ENCODE measurements around the gene CCR7. TPM values are rescaled to one million over a fixed set of nuclear protein-coding genes. Genes with fewer than 3 reads are reported as not detected.

The CCR7 gene
- total RNA-seq, 1 experiment from 2014 or later, result not detected

DNA sequence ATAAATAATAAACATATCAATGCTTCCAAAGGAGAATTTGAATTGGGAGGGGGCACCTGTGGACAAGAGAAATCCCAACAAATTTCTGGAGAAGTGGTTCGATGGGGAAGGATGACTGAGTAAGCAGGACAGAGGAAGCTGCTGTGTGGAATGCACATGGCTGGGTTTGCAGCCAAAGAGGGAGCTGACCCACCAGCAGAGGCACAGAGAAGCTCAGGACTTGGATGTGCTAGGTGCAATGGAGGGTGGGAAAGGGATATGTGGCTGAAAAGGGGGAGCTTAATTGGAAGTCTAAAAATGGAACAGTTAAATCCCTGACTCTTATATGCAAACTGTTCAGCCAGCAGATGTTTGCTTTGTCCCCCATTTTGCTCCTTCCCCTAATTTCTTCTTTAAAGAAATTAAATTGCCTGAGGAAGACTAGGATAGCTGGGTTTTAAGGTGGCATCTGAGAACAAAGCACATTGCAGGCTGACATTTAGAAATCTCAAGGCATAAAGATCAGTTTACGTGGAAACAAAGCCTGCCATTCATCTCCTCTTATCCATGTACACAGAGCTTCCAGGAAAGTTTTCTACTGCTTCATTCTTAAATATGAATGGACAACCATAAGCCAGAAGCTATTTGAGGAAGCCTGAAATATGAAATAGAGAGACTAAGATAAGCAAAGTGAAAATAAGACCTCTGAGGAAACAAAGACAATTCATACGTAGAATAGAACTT lies 40.9 kb downstream of the CCR7 start:
- intact Hi-C loops (cut with micrococcal nuclease; ENCODE audit: unreplicated experiment), result no loop called here
- H3K36me3 Mint-ChIP-seq (ENCODE audit: insufficient read depth, unreplicated experiment), result peaks cover 6% of the 10 kb centered on the region
- no peak overlapping the region for H3K27ac Mint-ChIP-seq (ENCODE audit: unreplicated experiment)
- peaks cover 30% of the 10 kb centered on the region for H3K9me3 Mint-ChIP-seq (ENCODE audit: unreplicated experiment)
- ChIA-PET CTCF (interaction anchor here (0.6 to 1.1 kb wide), 3 partner anchors 9 to 83 kb away, joined by 3 to 9 read pairs (median 8); no protein-coding TSS in a partner anchor), POLR2A (no interaction called here)
- Histone ChIP-seq H3K9me3 (peaks cover 11% of the 10 kb centered on the region), H3K4me1 (peaks cover 3% of the 10 kb centered on the region; the same call in 1 of the 2 replicates), H3K27me3 (replicated peaks; ENCODE audit: control insufficient read depth, insufficient read depth, low read length) (no peaks in the 10 kb centered on the region; the same call in 1 of the 2 replicates), H3K4me3 (ENCODE audit: low read depth, low read length) (no peak overlapping the region), H3K36me3 (ENCODE audit: control insufficient read depth, insufficient read depth, low read length) (no peaks in the 10 kb centered on the region)
- TF ChIP-seq, protein P1, sequence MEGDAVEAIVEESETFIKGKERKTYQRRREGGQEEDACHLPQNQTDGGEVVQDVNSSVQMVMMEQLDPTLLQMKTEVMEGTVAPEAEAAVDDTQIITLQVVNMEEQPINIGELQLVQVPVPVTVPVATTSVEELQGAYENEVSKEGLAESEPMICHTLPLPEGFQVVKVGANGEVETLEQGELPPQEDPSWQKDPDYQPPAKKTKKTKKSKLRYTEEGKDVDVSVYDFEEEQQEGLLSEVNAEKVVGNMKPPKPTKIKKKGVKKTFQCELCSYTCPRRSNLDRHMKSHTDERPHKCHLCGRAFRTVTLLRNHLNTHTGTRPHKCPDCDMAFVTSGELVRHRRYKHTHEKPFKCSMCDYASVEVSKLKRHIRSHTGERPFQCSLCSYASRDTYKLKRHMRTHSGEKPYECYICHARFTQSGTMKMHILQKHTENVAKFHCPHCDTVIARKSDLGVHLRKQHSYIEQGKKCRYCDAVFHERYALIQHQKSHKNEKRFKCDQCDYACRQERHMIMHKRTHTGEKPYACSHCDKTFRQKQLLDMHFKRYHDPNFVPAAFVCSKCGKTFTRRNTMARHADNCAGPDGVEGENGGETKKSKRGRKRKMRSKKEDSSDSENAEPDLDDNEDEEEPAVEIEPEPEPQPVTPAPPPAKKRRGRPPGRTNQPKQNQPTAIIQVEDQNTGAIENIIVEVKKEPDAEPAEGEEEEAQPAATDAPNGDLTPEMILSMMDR (IDR thresholded peaks at IDR 0.05; ENCODE audit: insufficient read depth in 1 of 2, low read depth in 1 of 2, low read length in 1 of 2, severe bottlenecking in 1 of 2, unreplicated experiment in 1 of 2), result no peak
- H3K4me1 Mint-ChIP-seq (ENCODE audit: low read depth, unreplicated experiment), result no peaks in the 10 kb centered on the region
- no TSS peak for BruUV-seq (replicated peaks)
- no peak overlapping the region for H3K4me3 Mint-ChIP-seq (ENCODE audit: unreplicated experiment)
- no peak for DNase-seq
- no peaks in the 10 kb centered on the region for H3K27me3 Mint-ChIP-seq (ENCODE audit: insufficient read depth, unreplicated experiment)

DNA sequence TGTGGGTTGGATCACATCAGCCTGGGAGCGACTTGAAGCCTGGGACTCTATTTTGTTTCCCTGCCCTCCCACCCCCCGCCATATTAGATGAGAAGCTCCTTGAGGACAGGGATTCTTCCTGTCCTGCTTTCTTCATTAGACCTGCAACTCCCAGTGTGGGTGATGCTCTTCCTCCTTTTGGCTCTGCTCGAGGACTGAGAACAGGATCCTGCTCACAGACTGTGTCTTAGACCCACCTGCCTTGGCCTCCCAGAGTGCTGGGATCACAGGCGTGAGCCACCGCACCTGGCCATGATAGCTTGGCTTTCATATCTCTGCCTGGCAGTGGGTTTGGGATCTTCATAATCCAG lies 42.3 kb downstream of the CCR7 start:
- Mint-ChIP-seq H3K36me3 (ENCODE audit: insufficient read depth, unreplicated experiment) (peaks cover 6% of the 10 kb centered on the region), H3K4me1 (ENCODE audit: low read depth, unreplicated experiment) (peaks cover 7% of the 10 kb centered on the region), H3K9me3 (ENCODE audit: unreplicated experiment) (peaks cover 30% of the 10 kb centered on the region), H3K4me3 (ENCODE audit: unreplicated experiment) (no peak overlapping the region), H3K27me3 (ENCODE audit: insufficient read depth, unreplicated experiment) (no peaks in the 10 kb centered on the region), H3K27ac (ENCODE audit: unreplicated experiment) (no peak overlapping the region)
- POLR2A ChIA-PET, result interaction anchor here (0.6 kb wide), 1 partner anchor 124 kb away, joined by 3 read pairs; no protein-coding TSS in a partner anchor
- DNase-seq, result no peak
- Histone ChIP-seq H3K27me3 (replicated peaks; ENCODE audit: control insufficient read depth, insufficient read depth, low read length) (no peaks in the 10 kb centered on the region; the same call in 1 of the 2 replicates), H3K4me1 (peaks cover 18% of the 10 kb centered on the region), H3K4me3 (ENCODE audit: low read depth, low read length) (no peak overlapping the region), H3K9me3 (peaks cover 11% of the 10 kb centered on the region), H3K36me3 (ENCODE audit: control insufficient read depth, insufficient read depth, low read length) (no peaks in the 10 kb centered on the region)
- TF ChIP-seq, protein P1 (IDR thresholded peaks at IDR 0.05; ENCODE audit: insufficient read depth in 1 of 2, low read depth in 1 of 2, low read length in 1 of 2, severe bottlenecking in 1 of 2, unreplicated experiment in 1 of 2), result no peak
- intact Hi-C loops (cut with micrococcal nuclease; ENCODE audit: unreplicated experiment), result no loop called here
- CTCF ChIA-PET, result interaction anchor here (0.6 to 1.2 kb wide), 2 partner anchors 38 to 46 kb away, joined by 3 read pairs; no protein-coding TSS in a partner anchor
- no TSS peak for BruUV-seq (replicated peaks)

DNA sequence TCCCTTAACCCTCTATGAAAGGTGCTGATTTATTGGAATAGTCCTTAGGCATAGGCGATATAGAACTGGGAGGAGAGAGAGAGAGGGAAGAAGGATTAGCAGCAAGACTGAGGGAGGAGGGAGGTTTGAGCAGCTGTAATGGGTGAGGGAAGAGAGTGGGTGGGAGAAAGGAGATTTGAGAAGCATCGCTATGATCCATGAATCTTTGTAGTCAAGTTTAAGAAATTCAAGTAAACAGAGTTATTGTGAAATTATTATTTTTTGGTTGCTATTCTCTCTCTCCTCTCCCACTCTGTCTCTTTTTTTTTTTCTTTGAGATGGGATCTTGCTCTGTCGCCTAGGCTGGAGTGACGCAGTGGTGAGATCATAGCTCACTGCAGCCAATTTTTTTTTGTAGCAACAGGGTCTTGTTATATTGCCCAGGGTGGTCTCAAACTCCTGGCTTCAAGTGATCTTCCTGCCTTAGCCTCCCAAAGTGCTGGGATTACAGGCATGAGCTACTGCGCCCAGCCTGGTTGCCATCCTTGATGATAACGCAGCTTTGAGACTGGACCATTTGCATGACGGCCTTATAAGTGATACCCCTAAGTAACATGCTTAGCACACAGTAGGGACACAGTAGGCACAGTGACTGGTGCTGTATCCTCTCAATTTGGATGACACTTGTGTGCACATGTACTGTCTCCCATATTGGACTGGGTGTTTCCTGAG lies 42.9 kb downstream of the CCR7 start:
- TF ChIP-seq, protein P1 (IDR thresholded peaks at IDR 0.05; ENCODE audit: insufficient read depth in 1 of 2, low read depth in 1 of 2, low read length in 1 of 2, severe bottlenecking in 1 of 2, unreplicated experiment in 1 of 2), result no peak
- Histone ChIP-seq H3K27me3 (replicated peaks; ENCODE audit: control insufficient read depth, insufficient read depth, low read length) (no peaks in the 10 kb centered on the region; the same call in 1 of the 2 replicates), H3K9me3 (peaks cover 11% of the 10 kb centered on the region), H3K36me3 (ENCODE audit: control insufficient read depth, insufficient read depth, low read length) (no peaks in the 10 kb centered on the region), H3K4me3 (ENCODE audit: low read depth, low read length) (no peak overlapping the region), H3K4me1 (peaks cover 22% of the 10 kb centered on the region)
- no TSS peak for BruUV-seq (replicated peaks)
- Mint-ChIP-seq H3K27me3 (ENCODE audit: insufficient read depth, unreplicated experiment) (no peaks in the 10 kb centered on the region), H3K36me3 (ENCODE audit: insufficient read depth, unreplicated experiment) (peaks cover 6% of the 10 kb centered on the region), H3K9me3 (ENCODE audit: unreplicated experiment) (peaks cover 30% of the 10 kb centered on the region), H3K4me3 (ENCODE audit: unreplicated experiment) (no peak overlapping the region), H3K27ac (ENCODE audit: unreplicated experiment) (no peak overlapping the region), H3K4me1 (ENCODE audit: low read depth, unreplicated experiment) (peaks cover 9% of the 10 kb centered on the region)
- no peak for DNase-seq
- CTCF ChIA-PET, result interaction anchor here (0.6 to 1.2 kb wide), 2 partner anchors 38 to 46 kb away, joined by 3 read pairs; no protein-coding TSS in a partner anchor
- POLR2A ChIA-PET, result interaction anchor here (0.6 kb wide), 1 partner anchor 125 kb away, joined by 3 read pairs; no protein-coding TSS in a partner anchor
- intact Hi-C loops (cut with micrococcal nuclease; ENCODE audit: unreplicated experiment), result no loop called here
